Heart right ventricle (tissue), 16 donors: ENCODE data around the gene C5orf15. TPM values are rescaled to one million over a fixed set of nuclear protein-coding genes. Genes with fewer than 3 reads are reported as not detected.
"Not testable (repeated sequence)": the region's sequence is repeated elsewhere in the genome, so short reads cannot be mapped to it uniquely, and the experiment has no call there.

ENCODE experiments used
- ATAC-seq, 8 donors: fragments of 200-7000 bp; cut with Tn5 transposase; one replicate each; pipeline ENCODE4 v1.9.1; 2020; ENCODE audit warnings: mild to moderate bottlenecking in 8 of 8, moderate library complexity in 8 of 8, moderate number of reproducible peaks in 1 of 8
- DNase-seq, 2 donors: peaks; one replicate each; pipeline ENCODE4 v3.0.0-alpha.2; 2020
- H3K27ac ChIP-seq, 10 donors: fragments of 200-600 bp; sonication (generic) in 2 of 10; one replicate each; pipeline versions ENCODE4 v1.5.0 to v1.8.0; 2020 to 2022; ENCODE audit warnings: mild to moderate bottlenecking in 3 of 10
- H3K27me3 ChIP-seq, 7 donors: fragments of 200-600 bp; one replicate each; pipeline ENCODE4 v1.8.0; 2021 to 2022; ENCODE audit warnings: mild to moderate bottlenecking in 2 of 7
- H3K36me3 ChIP-seq, 9 donors: fragments of 200-600 bp; sonication (generic) in 1 of 9; one replicate each; pipeline versions ENCODE4 v1.5.0 to v1.8.0; 2020 to 2022; ENCODE audit warnings: mild to moderate bottlenecking in 2 of 9
- H3K4me1 ChIP-seq, 9 donors: fragments of 200-600 bp; sonication (generic) in 1 of 9; one replicate each; pipeline versions ENCODE4 v1.5.0 to v1.8.0; 2020 to 2022; ENCODE audit warnings: mild to moderate bottlenecking in 4 of 9
- H3K4me3 ChIP-seq, 10 donors: fragments of 200-600 bp; sonication (generic) in 2 of 10; one replicate each; pipeline versions ENCODE4 v1.5.0 to v1.8.0; 2020 to 2022; ENCODE audit warnings: mild to moderate bottlenecking in 7 of 10, moderate library complexity in 2 of 10
- H3K9me3 ChIP-seq, 11 donors: fragments of 200-600 bp in 10 of 11; sonication (generic) in 2 of 11; one replicate each; pipeline versions ENCODE4 v1.5.0 to v1.8.0; 2013 to 2022; ENCODE audit warnings: mild to moderate bottlenecking in 2 of 11, control low read depth in 1 of 11, moderate library complexity in 1 of 11
- WGBS, 2 donors: extraction: QIAGEN DNeasy Blood & Tissue Kit; methylation state at CpG; one replicate each; pipeline ENCODE4 v1.1.7; 2013; ENCODE audit warnings: inconsistent platforms in 1 of 2; 5-methylcytosine and 5-hydroxymethylcytosine counted together
- intact Hi-C, 10 donors: fragments of 100-400 bp; cut with DNase I; formaldehyde crosslinking; loops; one replicate each; pipeline versions ENCODE4 v1.11.1 to v1.14.2; 2022
- polyA plus RNA-seq, 2 donors: library from polyadenylated mRNA; stranded (reverse); fragments of 200-250 nt; gene quantifications; one replicate each; pipeline ENCODE4 v1.2.3, GENCODE V29; 2013
- total RNA-seq, 10 donors: library from RNA; stranded (reverse); fragmentation: NEBNext Ultra II Directional in 3 of 10; extraction: Animal tissue kit (Norgen Biotek cat#: 25700) in 3 of 10; gene quantifications; one replicate each; pipeline versions ENCODE4 v1.2.1 to v1.2.4, GENCODE V29; 2021 to 2023
- TF ChIP-seq, protein P1 (sequence below), 9 donors: fragments of 200-600 bp; sonication (generic) in 2 of 9; IDR thresholded peaks; one replicate each; pipeline versions ENCODE4 v1.5.0 to v1.8.0; 2021 to 2022; ENCODE audit warnings: antibody characterized with exemption in 9 of 9, mild to moderate bottlenecking in 5 of 9, moderate library complexity in 1 of 9
- donor health status: Arrhythmogenic right ventricular cardiomyopathy.
- donor health status: ischemic (EF 13 %, LVEDD 7.1; RV severe dilation, severe dysfunction).
- donor health status: healthy with polysubstance abuse.
- donor health status: DM: no; HTN: yes; CAD: no.
- donor health status: DM: no; HTN: no; CAD: no.
- donor health status: ischemic (EF 25% LVEDD 6.9; RV normal size, moderate dysfunction).
- donor health status: ischemic (EF 25% LVEDD 5.7; RV mildly dilated, moderate dysfunction).
- donor health status: healthy.
- donor health status: DM: yes; HTN: yes; CAD: no.
- donor health status: Ischemic cardiomyopathy.
- donor health status: ischemic (EF 35%, LVEDD 5.7; RV mildly dilated, moderate dysfunction).
- donor health status: nonischemic (EF 11% LVEDD 7.7; RV severe dilation, severe dysfunction).
- donor health status: DM: yes; HTN: yes; CAD: no.
- donor health status: PGD.
- donor health status: ischemic (EF 29% LVEDD 5.4; RV normal size, mild dysfunction).
- donor health status: nonischemic (EF 23%, LVEDD 6.1; RV moderate dilation, normal function).

The C5orf15 gene
- total and polyA plus RNA-seq, 12 donors, result 22.2 to 55.3 (median 33.9) TPM

DNA sequence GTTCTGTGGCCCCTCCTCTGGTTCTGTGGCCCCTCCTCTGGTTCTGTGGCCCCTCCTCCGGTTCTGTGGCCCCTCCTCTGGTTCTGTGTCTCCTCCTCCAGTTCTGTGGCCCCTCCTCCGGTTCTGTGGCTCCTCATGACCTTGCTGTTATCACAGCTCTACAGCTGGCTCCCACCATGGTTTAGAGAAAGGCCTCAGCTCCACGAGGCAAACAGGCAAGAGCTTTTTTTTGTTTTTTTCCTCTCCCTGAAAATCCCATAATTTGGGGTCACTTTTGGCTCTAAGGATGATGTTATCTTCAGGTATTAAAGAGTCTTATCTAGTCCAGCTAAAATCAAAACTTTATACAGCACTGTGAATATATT is 31.8 kb downstream of the C5orf15 start:
- intact Hi-C loops, result loop anchor here in 1 of 10 donors (10.0 kb wide), 1 partner anchor 182 kb away; no protein-coding TSS in a partner anchor
- Histone ChIP-seq H3K4me3 (no peak overlapping the region), H3K27ac (no peak overlapping the region), H3K36me3 (no peaks in the 10 kb centered on the region), H3K9me3 (no peaks in the 10 kb centered on the region), H3K27me3 (no peaks in the 10 kb centered on the region), H3K4me1 (peaks cover 0 to 20% (median 5%) of the 10 kb centered on the region in 9 donors)
- WGBS, 2 donors, result 57 to 65% methylated on average over 3 of the region's 3 CpGs
- no peak for ATAC-seq
- TF ChIP-seq, protein P1, sequence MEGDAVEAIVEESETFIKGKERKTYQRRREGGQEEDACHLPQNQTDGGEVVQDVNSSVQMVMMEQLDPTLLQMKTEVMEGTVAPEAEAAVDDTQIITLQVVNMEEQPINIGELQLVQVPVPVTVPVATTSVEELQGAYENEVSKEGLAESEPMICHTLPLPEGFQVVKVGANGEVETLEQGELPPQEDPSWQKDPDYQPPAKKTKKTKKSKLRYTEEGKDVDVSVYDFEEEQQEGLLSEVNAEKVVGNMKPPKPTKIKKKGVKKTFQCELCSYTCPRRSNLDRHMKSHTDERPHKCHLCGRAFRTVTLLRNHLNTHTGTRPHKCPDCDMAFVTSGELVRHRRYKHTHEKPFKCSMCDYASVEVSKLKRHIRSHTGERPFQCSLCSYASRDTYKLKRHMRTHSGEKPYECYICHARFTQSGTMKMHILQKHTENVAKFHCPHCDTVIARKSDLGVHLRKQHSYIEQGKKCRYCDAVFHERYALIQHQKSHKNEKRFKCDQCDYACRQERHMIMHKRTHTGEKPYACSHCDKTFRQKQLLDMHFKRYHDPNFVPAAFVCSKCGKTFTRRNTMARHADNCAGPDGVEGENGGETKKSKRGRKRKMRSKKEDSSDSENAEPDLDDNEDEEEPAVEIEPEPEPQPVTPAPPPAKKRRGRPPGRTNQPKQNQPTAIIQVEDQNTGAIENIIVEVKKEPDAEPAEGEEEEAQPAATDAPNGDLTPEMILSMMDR (IDR thresholded peaks at IDR 0.05), result no peak
- no peak for DNase-seq

DNA sequence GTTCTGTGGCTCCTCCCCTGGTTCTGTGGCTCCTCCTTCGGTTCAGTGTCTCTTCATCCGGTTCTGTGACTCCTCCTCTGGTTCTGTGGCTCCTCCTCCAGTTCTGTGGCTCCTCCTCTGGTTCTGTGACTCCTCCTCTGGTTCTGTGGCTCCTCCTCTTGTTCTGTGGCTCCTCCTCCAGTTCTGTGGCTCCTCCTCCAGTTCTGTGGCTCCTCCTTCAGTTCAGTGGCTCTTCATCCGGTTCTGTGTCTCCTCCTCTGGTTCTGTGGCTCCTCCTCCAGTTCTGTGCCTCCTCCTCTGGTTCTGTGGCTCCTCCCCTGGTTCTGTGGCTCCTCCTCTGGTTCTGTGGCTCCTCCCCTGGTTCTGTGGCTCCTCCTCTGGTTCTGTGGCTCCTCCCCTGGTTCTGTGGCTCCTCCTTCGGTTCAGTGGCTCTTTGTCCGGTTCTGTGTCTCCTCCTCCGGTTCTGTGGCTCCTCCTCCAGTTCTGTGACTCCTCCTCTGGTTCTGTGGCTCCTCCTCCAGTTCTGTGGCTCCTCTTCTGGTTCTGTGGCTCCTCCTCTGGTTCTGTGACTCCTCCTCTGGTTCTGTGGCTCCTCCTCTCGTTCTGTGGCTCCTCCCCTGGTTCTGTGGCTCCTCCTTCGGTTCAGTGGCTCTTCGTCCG is 32.3 kb downstream of the C5orf15 start:
- not testable (repeated sequence) for H3K27me3 ChIP-seq, DNase-seq, ATAC-seq, H3K36me3 ChIP-seq, H3K27ac ChIP-seq, H3K9me3 ChIP-seq, H3K4me3 ChIP-seq
- intact Hi-C loops, result loop anchor here in 1 of 10 donors (10.0 kb wide), 1 partner anchor 181 kb away; no protein-coding TSS in a partner anchor
- H3K4me1 ChIP-seq, result peaks cover 0 to 20% (median 5%) of the 10 kb centered on the region in 9 donors
- WGBS, 2 donors, result 94 to 99% methylated on average over 10 of the region's 10 CpGs

DNA sequence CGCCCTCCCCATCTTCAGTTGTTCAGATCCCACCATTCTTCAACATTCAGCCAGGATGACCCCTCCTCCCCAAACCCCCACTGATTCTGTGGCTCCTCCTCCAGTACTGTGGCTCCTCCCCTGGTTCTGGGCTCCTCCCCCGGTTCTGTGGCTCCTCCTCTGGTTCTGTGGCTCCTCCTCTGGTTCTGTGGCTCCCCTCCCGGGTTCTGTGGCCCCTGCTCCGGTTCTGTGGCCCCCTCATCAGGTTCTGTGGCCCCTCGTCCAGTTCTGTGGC is 32.8 kb downstream of the C5orf15 start:
- no peaks in the 10 kb centered on the region for H3K36me3 ChIP-seq
- TF ChIP-seq, protein P1 (IDR thresholded peaks at IDR 0.05), result no peak
- H3K27ac ChIP-seq, result no peak overlapping the region
- H3K4me1 ChIP-seq, result peaks cover 0 to 20% (median 5%) of the 10 kb centered on the region in 9 donors
- no peak overlapping the region for H3K4me3 ChIP-seq
- no peak for DNase-seq
- intact Hi-C loops, result loop anchor here in 1 of 10 donors (10.0 kb wide), 1 partner anchor 181 kb away; no protein-coding TSS in a partner anchor
- H3K27me3 ChIP-seq, result no peaks in the 10 kb centered on the region
- 87 to 90% methylated on average over 5 of the region's 5 CpGs for WGBS, 2 donors
- H3K9me3 ChIP-seq, result no peaks in the 10 kb centered on the region
- ATAC-seq, result no peak

DNA sequence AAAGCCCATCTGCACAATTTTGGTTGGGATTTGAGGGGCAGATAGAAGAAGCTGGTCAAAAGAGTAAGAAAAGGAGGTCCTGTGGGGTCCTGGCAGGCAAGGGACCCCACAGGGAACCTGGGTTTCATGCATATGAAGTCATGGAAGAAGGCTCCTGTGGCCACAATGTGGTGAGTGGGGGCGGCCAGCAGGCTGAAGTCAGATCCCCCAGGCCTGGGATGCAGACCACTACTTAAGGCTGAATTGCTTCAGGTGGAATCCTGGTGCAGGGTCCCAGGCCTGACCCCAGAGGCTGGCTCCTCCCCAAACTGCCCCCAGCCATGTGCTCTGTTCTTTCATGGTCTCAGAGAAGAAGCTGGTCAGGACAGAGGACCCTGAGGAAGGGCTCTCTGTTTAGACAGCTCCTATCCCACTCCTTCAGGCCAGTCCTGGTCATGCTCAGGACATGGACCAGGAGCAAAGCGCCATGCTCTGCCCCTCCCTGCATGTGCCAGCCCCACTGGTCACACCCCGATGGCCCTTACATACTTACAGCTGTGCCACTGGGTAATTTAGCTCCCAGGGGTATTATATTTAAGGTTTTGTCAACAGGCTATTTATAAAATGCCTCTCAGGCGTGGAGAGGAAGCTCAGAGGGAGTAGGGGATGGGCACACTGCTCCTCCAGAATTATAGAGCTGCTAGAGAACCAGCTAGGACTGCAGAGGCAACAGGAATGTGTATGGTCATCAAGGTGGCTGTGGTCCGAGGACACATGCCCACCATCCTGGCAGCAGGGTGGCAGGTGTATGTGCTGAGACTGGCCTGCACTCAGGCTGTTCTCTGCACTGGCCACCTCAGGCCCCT is 33.4 kb downstream of the C5orf15 start:
- no peak overlapping the region for H3K4me3 ChIP-seq
- TF ChIP-seq, protein P1 (IDR thresholded peaks at IDR 0.05), result no peak
- WGBS, 2 donors, result 68 to 79% methylated on average over 5 of the region's 5 CpGs
- H3K36me3 ChIP-seq, result no peaks in the 10 kb centered on the region
- ATAC-seq (peak in 1 of 8 donors; percentile 37), DNase-seq (no peak)
- H3K9me3 ChIP-seq, result no peaks in the 10 kb centered on the region
- peaks cover 0 to 23% (median 5%) of the 10 kb centered on the region in 9 donors for H3K4me1 ChIP-seq
- intact Hi-C loops, result loop anchor here in 1 of 10 donors (10.0 kb wide), 1 partner anchor 180 kb away; no protein-coding TSS in a partner anchor
- H3K27me3 ChIP-seq, result no peaks in the 10 kb centered on the region
- no peak overlapping the region for H3K27ac ChIP-seq
